ENCODE results near the gene PREB.

DNA sequence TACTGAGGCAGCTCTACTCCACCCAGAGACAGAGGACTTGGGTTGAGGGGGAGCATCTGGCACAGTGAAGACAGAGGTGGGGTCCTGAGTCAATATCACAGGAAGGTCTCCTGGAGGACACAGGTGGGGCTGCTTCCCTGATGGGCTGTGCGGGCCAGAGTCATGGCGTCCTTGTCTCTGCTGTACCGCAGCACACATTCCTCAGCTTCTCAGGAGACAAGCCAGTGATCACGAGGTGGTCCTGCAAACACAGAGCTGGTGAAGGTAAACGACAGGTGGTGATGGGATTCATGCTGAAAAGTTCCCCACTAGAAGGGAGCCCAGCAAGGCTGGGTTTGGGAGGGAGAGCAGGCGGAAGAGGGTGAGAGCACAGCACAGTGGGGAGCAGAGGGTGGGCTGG, 24.0 kb upstream of the PREB start:
- TF ChIP-seq EP300 (IDR thresholded peaks at IDR 0.05; ENCODE audit: borderline replicate concordance) (no peak), FOXM1 (IDR thresholded peaks at IDR 0.05; ENCODE audit: borderline replicate concordance, low read depth) (no peak), EGR1 (IDR thresholded peaks at IDR 0.05) (no peak), RAD21 (IDR thresholded peaks at IDR 0.05; ENCODE audit: low read depth) (no peak)

All from Ishikawa (cell line).